Measurements from ENCODE around the gene MARCOL.
"Not testable (repeated sequence)": the region's sequence is repeated elsewhere in the genome, so short reads cannot be mapped to it uniquely, and the experiment has no call there.

Gene MARCOL

GRCh38 chr5:148261221-148261620 is 22.9 kb downstream of the MARCOL start:
- FAIRE-seq (no peak), DNase-seq (ENCODE audit: low spot score) (no peak)

GRCh38 chr5:148267962-148268361 is 29.6 kb downstream of the MARCOL start:
- peak; percentile 17 for DNase-seq (ENCODE audit: low spot score)
- FAIRE-seq = peak; percentile 70

- FAIRE-seq (peak; percentile 86), DNase-seq (ENCODE audit: low spot score) (peak; percentile 70)
Observed at GRCh38 chr5:148268566-148268965, 30.2 kb downstream of the MARCOL start, which contains the start of gene SPINK13. TSS of gene SPINK13 (plus strand) at chr5:148268794. CDS start at chr5:148270073, 1,279 bp downstream.

- not testable (repeated sequence) for DNase-seq (ENCODE audit: low spot score); FAIRE-seq
Observed at GRCh38 chr5:148275129-148275528, 36.8 kb downstream of the MARCOL start.

- DNase-seq (ENCODE audit: low spot score); FAIRE-seq: not testable (repeated sequence)
Observed at GRCh38 chr5:148280893-148281292, 42.6 kb downstream of the MARCOL start.

- FAIRE-seq; DNase-seq (ENCODE audit: low spot score): not testable (repeated sequence)
Observed at GRCh38 chr5:148281336-148281735, 43.0 kb downstream of the MARCOL start.

- DNase-seq (ENCODE audit: low spot score) (no peak), FAIRE-seq (no peak)
Observed at GRCh38 chr5:148290271-148291195, 52.2 kb downstream of the MARCOL start.
